Measurements from ENCODE around the gene KCNA3.

DNA sequence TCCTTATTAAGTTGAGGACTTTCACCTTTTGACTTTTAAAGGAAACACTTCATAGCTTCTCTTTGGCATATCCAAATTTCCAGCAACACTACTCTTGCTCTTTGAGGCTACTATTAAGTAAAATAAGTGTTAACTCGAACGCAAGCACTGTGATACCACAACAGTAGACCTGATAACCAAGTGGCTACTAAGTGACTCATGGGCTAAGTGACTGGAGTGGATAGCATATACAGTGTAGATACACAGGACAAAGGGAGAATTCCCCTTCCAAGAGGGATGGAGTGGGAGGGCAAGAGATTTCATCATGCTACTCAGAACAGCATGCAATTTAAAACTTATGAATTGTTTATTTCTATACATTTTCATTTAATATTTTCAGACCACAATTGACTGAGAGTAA is 9.8 kb upstream of the KCNA3 start:
- no peak for TF ChIP-seq CTCF (IDR thresholded peaks at IDR 0.05)
- TF ChIP-seq POLR2A (IDR thresholded peaks at IDR 0.05), result no peak

Measured in testis (tissue), 2 donors.